NCI-H345 treated with DMSO at 0.1 percent for 48 hours (cell line): Measurements from ENCODE around the gene C12orf57.

ENCODE experiments used
- DNase-seq: peaks from one replicate; lab custom pipeline; 2025; ENCODE audit not compliant: unreplicated experiment; lab: John Stamatoyannopoulos, UW

Gene C12orf57

GRCh38 chr12:6963016-6963731 is 19.4 kb downstream of the C12orf57 start:
- DNase-seq: peak; percentile 73

GRCh38 chr12:6963791-6964413 is 20.1 kb downstream of the C12orf57 start:
- DNase-seq: peak; percentile 56

GRCh38 chr12:6964605-6965025 is 20.8 kb downstream of the C12orf57 start:
- no peak for DNase-seq

- DNase-seq: peak; percentile 78
Measured at GRCh38 chr12:6965026-6965661, 21.3 kb downstream of the C12orf57 start.

GRCh38 chr12:6965714-6966113 is 21.9 kb downstream of the C12orf57 start:
- DNase-seq: no peak

GRCh38 chr12:6966351-6966750 is 22.5 kb downstream of the C12orf57 start:
- DNase-seq: no peak

- DNase-seq: no peak
Measured at GRCh38 chr12:6967651-6968100, 23.9 kb downstream of the C12orf57 start.

- DNase-seq: no peak
Measured at GRCh38 chr12:6968426-6968825, 24.6 kb downstream of the C12orf57 start.

GRCh38 chr12:6970096-6970527 is 26.3 kb downstream of the C12orf57 start:
- no peak for DNase-seq

GRCh38 chr12:6974180-6974579 is 30.4 kb downstream of the C12orf57 start:
- DNase-seq: no peak

GRCh38 chr12:6975297-6976032 is 31.6 kb downstream of the C12orf57 start:
- DNase-seq: no peak

GRCh38 chr12:6977653-6978052 is 33.8 kb downstream of the C12orf57 start:
- no peak for DNase-seq

GRCh38 chr12:6978188-6978587 is 34.4 kb downstream of the C12orf57 start:
- no peak for DNase-seq

GRCh38 chr12:6978611-6979011 is 34.8 kb downstream of the C12orf57 start:
- no peak for DNase-seq

GRCh38 chr12:6979021-6979420 is 35.2 kb downstream of the C12orf57 start:
- DNase-seq: no peak

GRCh38 chr12:6979453-6979852 is 35.6 kb downstream of the C12orf57 start:
- DNase-seq: no peak

- no peak for DNase-seq
Measured at GRCh38 chr12:6980075-6980474, 36.3 kb downstream of the C12orf57 start.

- DNase-seq: no peak
Measured at GRCh38 chr12:6980740-6981139, 36.9 kb downstream of the C12orf57 start.

GRCh38 chr12:6981152-6982052 is 37.6 kb downstream of the C12orf57 start:
- DNase-seq: no peak

GRCh38 chr12:6982532-6982931 is 38.7 kb downstream of the C12orf57 start:
- DNase-seq: no peak
